HG03139 (cell line): ENCODE data around the gene RNPEPL1.

Experiments
- ATAC-seq: cut with Tn5 transposase; IDR thresholded peaks from one replicate; pipeline ENCODE4 v1.9.1; 2021; ENCODE audit not compliant: unreplicated experiment

RNPEPL1 gene

DNA sequence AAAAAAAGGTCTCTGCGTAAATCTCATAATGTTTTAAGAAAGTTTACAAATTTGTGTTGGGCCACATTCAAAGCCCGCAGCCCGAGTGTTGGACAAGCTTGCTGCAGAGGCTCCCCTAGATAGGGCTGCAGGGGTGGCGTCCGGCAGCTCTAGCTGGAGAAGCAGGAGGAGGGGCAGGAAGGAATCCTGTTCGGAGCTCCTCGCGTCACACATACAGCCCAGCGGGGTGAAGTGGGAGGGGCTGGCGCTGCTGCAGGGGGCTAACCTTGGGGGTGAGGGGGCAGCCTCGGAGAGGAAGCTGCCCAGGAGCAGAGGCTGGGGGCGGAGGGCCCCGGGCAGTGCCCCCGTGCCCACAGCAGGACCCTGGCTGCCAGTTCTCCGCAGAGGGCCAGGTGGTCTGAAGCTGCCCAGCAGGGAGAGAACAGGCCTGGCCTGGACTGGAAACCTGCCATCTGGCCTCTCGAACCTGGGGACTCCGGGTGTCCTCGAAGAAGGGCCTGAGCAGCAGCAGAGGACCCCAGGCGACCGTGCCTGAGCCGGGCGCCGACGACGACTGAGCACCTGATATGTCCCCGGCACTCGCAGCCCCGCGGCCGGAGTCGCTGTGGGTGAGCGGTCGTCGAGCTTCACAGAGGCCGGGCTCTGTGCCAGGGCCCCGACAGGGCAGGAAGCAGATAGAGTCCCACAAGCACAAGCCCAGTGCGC is 54.4 kb downstream of the RNPEPL1 start:
- ATAC-seq, result no peak

GRCh38 chr2:240623531-240624010 is 55.3 kb downstream of the RNPEPL1 start:
- ATAC-seq, result no peak

GRCh38 chr2:240624011-240624949 is 56.0 kb downstream of the RNPEPL1 start:
- no peak for ATAC-seq

DNA sequence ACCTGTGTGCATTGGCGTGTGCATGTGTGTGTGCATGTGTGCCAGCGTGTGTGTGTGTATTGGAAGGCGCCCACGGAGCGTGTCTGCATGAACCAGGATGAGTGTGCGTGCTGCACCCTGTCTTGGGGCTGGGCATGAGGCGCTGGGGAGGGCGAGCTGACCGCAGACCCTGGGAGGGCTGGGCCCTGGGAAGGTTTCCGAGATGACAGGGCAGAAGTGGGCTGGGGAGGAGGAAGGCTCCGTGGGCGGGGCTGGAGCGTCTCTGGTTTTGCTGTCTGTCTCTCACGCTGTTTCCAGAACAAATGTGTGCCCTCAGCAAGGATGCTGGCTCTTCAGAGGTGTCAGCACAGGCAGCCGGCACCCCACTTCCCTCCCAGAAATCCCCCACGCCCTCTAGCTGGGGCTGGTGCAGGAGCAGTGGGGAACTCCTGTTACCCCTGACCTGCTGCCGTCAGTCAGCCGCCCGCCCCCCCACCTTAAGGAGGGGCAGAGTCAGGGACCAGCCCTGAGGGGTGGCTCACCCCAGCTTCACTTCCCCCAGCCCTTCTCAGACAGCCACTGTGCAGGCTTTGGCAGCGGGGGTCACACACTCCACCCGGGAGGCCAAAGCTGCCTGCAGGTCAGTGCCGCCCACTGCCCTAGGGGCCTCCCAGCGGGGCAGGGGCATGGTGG is 56.8 kb downstream of the RNPEPL1 start, which contains the start of gene GPR35:
GPR35 (plus strand) TSS at position 531 of the 672 bp plus-strand sequence. CDS start 4,473 bp downstream, outside the sequence.
- ATAC-seq, result no peak

DNA sequence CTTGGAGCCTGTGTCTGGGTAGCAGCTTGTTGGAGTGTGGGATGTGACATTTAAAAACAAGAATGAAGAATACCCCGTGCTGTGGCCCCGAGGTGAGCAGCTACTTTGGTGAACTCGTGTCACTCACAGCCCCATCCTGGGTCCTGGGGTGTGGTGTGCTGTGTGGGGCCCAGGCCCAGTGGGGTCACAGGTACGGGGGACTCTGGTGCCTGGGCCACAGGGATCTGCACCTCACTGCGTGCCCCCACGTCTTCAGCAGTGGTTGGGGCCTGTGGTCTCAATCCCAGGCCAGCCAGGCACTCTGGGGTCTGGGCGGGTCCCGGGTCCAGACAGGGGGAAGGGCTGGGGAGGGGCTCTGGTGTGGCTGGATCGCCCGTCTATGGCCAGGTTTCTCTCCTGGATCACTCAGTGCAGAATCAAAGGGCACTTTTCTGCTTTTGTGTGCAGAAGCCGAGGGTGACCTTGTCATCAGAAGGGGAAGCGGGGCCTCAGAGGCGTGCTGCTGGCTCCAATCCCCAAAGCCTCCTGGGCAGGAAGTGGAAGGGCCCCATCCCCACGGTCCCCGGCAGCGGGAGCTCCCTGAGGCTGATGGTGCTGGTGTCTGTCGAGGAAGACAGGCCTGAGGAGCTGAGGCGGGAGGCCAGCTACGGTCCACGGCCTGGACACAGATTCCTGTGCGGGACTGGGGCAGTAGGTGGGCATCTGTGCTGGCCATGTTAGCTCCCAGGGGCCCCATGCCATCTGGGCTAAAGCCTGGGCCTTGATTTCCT is 58.4 kb downstream of the RNPEPL1 start:
- no peak for ATAC-seq

DNA sequence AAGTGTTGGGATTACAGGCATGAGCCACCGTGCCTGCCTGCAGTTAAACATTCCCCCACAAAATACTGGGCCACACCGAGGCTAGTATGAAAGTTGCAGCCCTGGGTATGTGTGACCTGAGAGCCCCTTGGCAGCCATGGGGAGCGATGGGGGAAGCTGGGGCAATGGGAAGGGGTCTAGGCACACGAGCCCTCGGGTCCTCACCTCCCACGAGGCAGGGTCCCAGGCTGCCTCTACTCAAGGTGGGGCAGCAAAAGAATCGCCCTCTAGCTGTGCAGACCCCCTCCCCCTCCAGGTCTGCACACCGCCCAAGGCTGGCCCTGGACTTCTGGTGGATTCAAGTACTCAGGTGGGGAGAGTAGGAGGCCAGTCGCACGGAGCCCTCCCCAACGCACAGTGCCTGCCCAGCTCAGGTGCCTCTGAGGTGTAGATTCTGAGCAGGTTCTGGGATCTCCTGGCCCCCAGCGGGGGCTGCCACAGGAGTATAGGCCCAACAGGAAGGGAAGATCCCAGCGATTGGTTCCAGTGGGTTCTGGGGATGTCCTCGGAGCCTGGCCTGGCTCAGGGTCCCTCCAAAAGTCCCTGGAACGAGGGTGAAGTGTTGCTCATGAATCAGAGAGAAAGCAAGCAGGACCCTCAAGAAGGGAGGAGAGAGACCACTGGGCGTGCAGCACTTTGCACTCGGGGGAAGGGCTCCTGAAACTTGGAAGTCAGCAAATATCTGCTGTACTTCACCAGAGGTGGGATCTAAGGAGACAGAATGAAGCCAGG is 59.6 kb downstream of the RNPEPL1 start:
- ATAC-seq, result no peak

- ATAC-seq, result no peak
Measured at GRCh38 chr2:240628507-240628807, 60.2 kb downstream of the RNPEPL1 start.

GRCh38 chr2:240628808-240629618 is 60.7 kb downstream of the RNPEPL1 start:
- ATAC-seq, result no peak

GRCh38 chr2:240629619-240629967 is 61.3 kb downstream of the RNPEPL1 start:
- no peak for ATAC-seq

DNA sequence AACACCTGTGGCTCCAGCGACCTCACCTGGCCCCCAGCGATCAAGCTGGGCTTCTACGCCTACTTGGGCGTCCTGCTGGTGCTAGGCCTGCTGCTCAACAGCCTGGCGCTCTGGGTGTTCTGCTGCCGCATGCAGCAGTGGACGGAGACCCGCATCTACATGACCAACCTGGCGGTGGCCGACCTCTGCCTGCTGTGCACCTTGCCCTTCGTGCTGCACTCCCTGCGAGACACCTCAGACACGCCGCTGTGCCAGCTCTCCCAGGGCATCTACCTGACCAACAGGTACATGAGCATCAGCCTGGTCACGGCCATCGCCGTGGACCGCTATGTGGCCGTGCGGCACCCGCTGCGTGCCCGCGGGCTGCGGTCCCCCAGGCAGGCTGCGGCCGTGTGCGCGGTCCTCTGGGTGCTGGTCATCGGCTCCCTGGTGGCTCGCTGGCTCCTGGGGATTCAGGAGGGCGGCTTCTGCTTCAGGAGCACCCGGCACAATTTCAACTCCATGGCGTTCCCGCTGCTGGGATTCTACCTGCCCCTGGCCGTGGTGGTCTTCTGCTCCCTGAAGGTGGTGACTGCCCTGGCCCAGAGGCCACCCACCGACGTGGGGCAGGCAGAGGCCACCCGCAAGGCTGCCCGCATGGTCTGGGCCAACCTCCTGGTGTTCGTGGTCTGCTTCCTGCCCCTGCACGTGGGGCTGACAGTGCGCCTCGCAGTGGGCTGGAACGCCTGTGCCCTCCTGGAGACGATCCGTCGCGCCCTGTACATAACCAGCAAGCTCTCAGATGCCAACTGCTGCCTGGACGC is 61.9 kb downstream of the RNPEPL1 start:
- no peak for ATAC-seq
